HG02970 (cell line): ENCODE measurements around the gene TNKS1BP1.

Source experiments
- ATAC-seq: cut with Tn5 transposase; IDR thresholded peaks from one replicate; pipeline ENCODE4 v1.9.1; 2021; ENCODE audit warnings: mild to moderate bottlenecking, moderate library complexity, moderate number of reproducible peaks; ENCODE audit not compliant: unreplicated experiment, low FRiP score

TNKS1BP1 gene

DNA sequence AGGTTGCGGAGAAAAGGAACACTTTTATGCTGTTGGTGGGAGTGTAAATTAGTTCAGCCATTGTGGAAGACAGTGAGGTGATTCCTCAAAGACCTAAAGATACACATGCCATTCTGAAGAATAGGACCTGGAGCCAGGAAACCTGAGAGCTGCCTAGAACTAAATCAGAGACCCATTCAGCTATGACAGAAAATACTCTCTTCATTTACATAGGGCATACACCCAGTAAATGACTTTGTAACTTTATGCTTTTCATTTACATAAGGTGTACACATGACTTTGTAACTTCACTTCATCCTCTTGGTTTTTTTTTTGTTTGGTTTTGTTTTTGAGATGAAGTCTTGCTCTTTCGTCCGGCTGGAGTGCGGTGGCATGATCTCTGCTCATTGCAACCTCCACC is 62.6 kb downstream of the TNKS1BP1 start:
- no peak for ATAC-seq

- no peak for ATAC-seq
These were observed 63.6 kb downstream of the TNKS1BP1 start for GRCh38 chr11:57260937-57261783.

- ATAC-seq: no peak
These were observed 68.6 kb downstream of the TNKS1BP1 start for GRCh38 chr11:57256119-57256518.

- ATAC-seq: no peak
These were observed 69.1 kb downstream of the TNKS1BP1 start for GRCh38 chr11:57255618-57256017.

DNA sequence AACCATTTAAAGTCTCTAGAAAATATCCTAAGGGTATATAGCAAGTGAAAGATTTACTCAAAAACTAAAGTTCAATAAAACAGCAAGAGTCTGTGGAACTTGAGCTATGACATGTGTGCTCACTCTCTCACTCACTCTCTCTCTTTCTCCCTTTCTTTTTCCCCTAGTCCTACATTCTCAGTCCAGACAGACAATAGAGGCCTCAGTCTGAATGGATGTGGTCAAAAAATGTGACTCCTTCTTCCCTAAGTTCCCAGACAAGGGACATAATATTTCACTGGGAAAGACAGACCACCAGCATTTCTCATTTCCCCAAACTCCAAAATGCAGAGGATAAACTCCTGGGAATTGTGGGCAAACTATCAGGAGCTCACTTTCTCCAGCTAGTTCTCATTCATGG is 70.1 kb downstream of the TNKS1BP1 start:
- no peak for ATAC-seq

DNA sequence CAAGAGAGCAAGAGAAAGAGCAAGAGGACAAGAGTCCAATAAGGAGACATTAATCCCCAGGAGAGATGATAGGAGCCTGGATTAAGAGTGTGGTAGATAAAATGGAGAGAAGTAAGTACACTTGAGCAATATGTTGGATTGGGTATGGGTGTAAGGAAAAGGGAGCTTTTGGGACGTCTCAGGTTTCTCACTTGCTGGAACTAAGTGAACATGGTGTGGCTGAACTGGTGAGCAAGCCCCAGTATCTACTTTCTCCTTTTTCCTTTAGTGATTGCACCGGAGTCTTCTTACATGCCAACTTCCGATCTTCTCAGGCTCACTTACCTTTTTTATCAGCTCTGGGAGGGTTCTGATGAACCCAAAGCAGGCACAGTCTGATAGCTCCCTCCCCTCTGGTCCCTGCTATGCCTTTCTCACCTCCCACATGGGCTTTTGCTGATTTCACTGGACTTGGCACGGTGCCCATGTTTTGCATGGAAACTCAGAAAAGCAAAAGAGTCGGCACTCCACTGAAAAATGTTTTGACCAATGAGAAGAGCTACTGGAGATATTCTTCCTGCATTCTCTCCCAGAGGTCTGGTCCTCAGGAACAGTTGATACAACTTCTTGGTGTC is 73.2 kb downstream of the TNKS1BP1 start:
- no peak for ATAC-seq

DNA sequence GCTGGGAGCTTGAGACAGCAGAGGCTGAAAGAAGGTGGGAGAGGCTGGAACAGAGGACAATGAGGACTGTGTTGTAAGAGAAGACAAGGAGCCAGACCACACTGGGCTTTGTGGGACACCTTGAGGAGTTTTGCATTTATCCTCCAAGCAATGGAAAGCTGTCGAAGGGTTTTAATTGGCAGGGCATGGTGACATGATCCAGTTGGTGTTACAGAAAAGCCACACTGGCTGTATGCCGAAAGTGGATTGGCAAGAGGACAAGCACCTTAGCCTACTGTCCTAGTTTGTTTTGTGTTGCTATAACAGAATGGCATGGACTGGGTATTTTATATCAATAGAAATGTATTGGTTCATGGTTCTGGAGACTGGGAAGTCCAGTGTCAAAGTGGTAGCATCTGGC is 73.7 kb downstream of the TNKS1BP1 start:
- no peak for ATAC-seq
